H1 (cell line): ENCODE results near the gene TSKS. TPM values are rescaled to one million over a fixed set of nuclear protein-coding genes. Genes with fewer than 3 reads are reported as not detected.

Source experiments
- ASH2L ChIP-seq: fragments of 200-600, 300-600 bp; sonication (generic); IDR thresholded peaks from one replicate; pipeline ENCODE4 v1.7.1; 2017; ENCODE audit warnings: low read length
- CTCF ChIP-seq, 3 experiments: IDR thresholded peaks; 1 replicate in 2 of 3; 2 replicates in 1 of 3; pipeline versions ENCODE4 v1.5.1 to v1.6.1; 2011; ENCODE audit warnings: low read length in 3 of 3, mild to moderate bottlenecking in 3 of 3, inconsistent platforms in 2 of 3, low read depth in 1 of 3, moderate library complexity in 1 of 3; ENCODE audit not compliant: insufficient read depth in 1 of 3; ENCODE audit errors: control extremely low read depth in 1 of 3
- JUN ChIP-seq: IDR thresholded peaks from 2 replicates; pipeline ENCODE4 v1.6.1; 2011; ENCODE audit warnings: low read depth, mild to moderate bottlenecking, improper control_type of control experiment, low read length
- SP4 ChIP-seq: IDR thresholded peaks from 2 replicates; pipeline ENCODE4 v1.6.1; 2012; ENCODE audit warnings: low read length, inconsistent platforms
- YY1 ChIP-seq: IDR thresholded peaks from 2 replicates; pipeline ENCODE4 v1.6.1; 2011; ENCODE audit warnings: low read depth, mild to moderate bottlenecking, low read length
- polyA plus RNA-seq, 7 experiments: library from polyadenylated mRNA; depleted of rRNA in 3 of 7; stranded (reverse) in 5 of 7; unstranded in 2 of 7; fragments of >200 nt in 5 of 7; fragments of 200-250 nt in 2 of 7; gene quantifications; 1 replicate in 5 of 7; 2 replicates in 1 of 7; 4 replicates in 1 of 7; pipeline versions ENCODE4 v1.2.1 to v1.2.3, GENCODE V29; 2011 to 2013; ENCODE audit warnings: missing spikeins in 2 of 7, mixed read lengths in 2 of 7
- total RNA-seq: library from RNA; stranded (reverse); fragmentation: NEBNext Ultra II Directional; extraction: Animal tissue kit (Norgen Biotek cat#: 25700); gene quantifications from 2 replicates; pipeline ENCODE4 v1.2.1, GENCODE V29; 2021

Gene TSKS
- total and polyA plus RNA-seq, 2 of the 8 experiments (the other 6 are each of a cell fraction or from before 2014, with no cell fraction given), result 0.21 TPM; not detected in 1

- TF ChIP-seq CTCF (IDR thresholded peaks at IDR 0.05; ENCODE audit: control extremely low read depth in 1 of 3, insufficient read depth in 1 of 3, low read depth in 1 of 3, low read length in 3 of 3) (no peak), YY1 (no peak), ASH2L (no peak), JUN (no peak), SP4 (no peak)
These were observed 44.6 kb downstream of the TSKS start (continued) for GRCh38 chr19:49718511-49718910.
